Activated CD4-positive, alpha-beta T cell treated with anti-CD3 and anti-CD28 coated beads, Interleukin-2, amount 10 ng/mL, durations not matched to agents 24 days and 14 days (primary cell): ENCODE results near the gene KIF5C. TPM values are rescaled to one million over a fixed set of nuclear protein-coding genes. Genes with fewer than 3 reads are reported as not detected.

Experiments used
- DNase-seq: peaks from one replicate; pipeline ENCODE4 v3.0.0; 2022
- H3K27ac Mint-ChIP-seq: one replicate; pipeline ENCODE4 v1.8.0; 2022; ENCODE audit warnings: mild to moderate bottlenecking, mixed read lengths
- H3K27me3 Mint-ChIP-seq: one replicate; pipeline ENCODE4 v1.8.0; 2022; ENCODE audit warnings: mixed read lengths
- H3K36me3 Mint-ChIP-seq: one replicate; pipeline ENCODE4 v1.8.0; 2022; ENCODE audit warnings: low read depth, mild to moderate bottlenecking, mixed read lengths
- H3K4me1 Mint-ChIP-seq: one replicate; pipeline ENCODE4 v1.8.0; 2021; ENCODE audit warnings: mixed read lengths
- H3K4me3 Mint-ChIP-seq: one replicate; pipeline ENCODE4 v1.8.0; 2022; ENCODE audit warnings: mild to moderate bottlenecking, moderate library complexity, mixed read lengths
- H3K9me3 Mint-ChIP-seq: one replicate; pipeline ENCODE4 v1.8.0; 2021; ENCODE audit warnings: mixed read lengths
- intact Hi-C: fragments of 100-400 bp; cut with micrococcal nuclease; formaldehyde crosslinking; loops from one replicate; pipeline ENCODE4 v1.15.1; 2023
- total RNA-seq: library from RNA; stranded (reverse); gene quantifications from 2 replicates; pipeline ENCODE4 v1.2.3, GENCODE V29; 2022

Gene KIF5C
- total RNA-seq, 1 donor from 2014 or later: 20.0 TPM

GRCh38 chr2:148920559-148920958 lies 45.5 kb downstream of the KIF5C start:
- no peak for DNase-seq
- Mint-ChIP-seq H3K9me3 (peaks cover 9% of the 10 kb centered on the region), H3K27me3 (no peaks in the 10 kb centered on the region), H3K4me1 (peaks cover 9% of the 10 kb centered on the region), H3K4me3 (no peak overlapping the region), H3K36me3 (peaks cover 16% of the 10 kb centered on the region), H3K27ac (no peak overlapping the region)
- intact Hi-C loops: no loop called here

- H3K4me1 Mint-ChIP-seq: peaks cover 21% of the 10 kb centered on the region
- no peak overlapping the region for H3K27ac Mint-ChIP-seq
- H3K36me3 Mint-ChIP-seq: peaks cover 16% of the 10 kb centered on the region
- H3K27me3 Mint-ChIP-seq: no peaks in the 10 kb centered on the region
- intact Hi-C loops: no loop called here
- H3K4me3 Mint-ChIP-seq: no peak overlapping the region
- DNase-seq: no peak
- H3K9me3 Mint-ChIP-seq: peaks cover 9% of the 10 kb centered on the region
Observed at GRCh38 chr2:148922062-148922461, 47.0 kb downstream of the KIF5C start.

GRCh38 chr2:148922776-148923475 lies 47.9 kb downstream of the KIF5C start:
- DNase-seq: no peak
- H3K36me3 Mint-ChIP-seq: peaks cover 17% of the 10 kb centered on the region
- intact Hi-C loops: no loop called here
- no peak overlapping the region for H3K27ac Mint-ChIP-seq
- no peaks in the 10 kb centered on the region for H3K27me3 Mint-ChIP-seq
- H3K4me1 Mint-ChIP-seq: peaks cover 21% of the 10 kb centered on the region
- peaks cover 9% of the 10 kb centered on the region for H3K9me3 Mint-ChIP-seq
- H3K4me3 Mint-ChIP-seq: no peak overlapping the region

- H3K4me3 Mint-ChIP-seq: no peak overlapping the region
- intact Hi-C loops: loop anchor here (5.0 kb wide), 2 partner anchors 63 to 277 kb away; no protein-coding TSS in a partner anchor
- peaks cover 21% of the 10 kb centered on the region for H3K4me1 Mint-ChIP-seq
- no peaks in the 10 kb centered on the region for H3K27me3 Mint-ChIP-seq
- DNase-seq: no peak
- peaks cover 6% of the 10 kb centered on the region for H3K36me3 Mint-ChIP-seq
- H3K9me3 Mint-ChIP-seq: no peaks in the 10 kb centered on the region
- H3K27ac Mint-ChIP-seq: no peak overlapping the region
Observed at GRCh38 chr2:148924514-148925178, 49.6 kb downstream of the KIF5C start.

- Mint-ChIP-seq H3K9me3 (no peaks in the 10 kb centered on the region), H3K36me3 (peaks cover 6% of the 10 kb centered on the region), H3K27me3 (no peaks in the 10 kb centered on the region), H3K4me3 (peak overlapping the region; percentile 88), H3K27ac (peak overlapping the region; percentile 88), H3K4me1 (peaks cover 21% of the 10 kb centered on the region)
- DNase-seq: peak; percentile 88
- intact Hi-C loops: loop anchor here (2.0 to 5.0 kb wide), 4 partner anchors 50 to 906 kb away; partner anchors contain the start of genes MBD5 and ORC4
Observed at GRCh38 chr2:148926291-148926961, 51.4 kb downstream of the KIF5C start.

GRCh38 chr2:148926981-148927401 lies 52.0 kb downstream of the KIF5C start:
- Mint-ChIP-seq H3K4me3 (peak overlapping the region; percentile 88), H3K36me3 (peaks cover 6% of the 10 kb centered on the region), H3K9me3 (no peaks in the 10 kb centered on the region), H3K27me3 (no peaks in the 10 kb centered on the region), H3K27ac (peak overlapping the region; percentile 88), H3K4me1 (peaks cover 21% of the 10 kb centered on the region)
- DNase-seq: peak; percentile 82
- intact Hi-C loops: loop anchor here (2.0 to 5.0 kb wide), 4 partner anchors 50 to 906 kb away; partner anchors contain the start of genes MBD5 and ORC4

- Mint-ChIP-seq H3K4me3 (no peak overlapping the region), H3K27ac (peak overlapping the region; percentile 27), H3K36me3 (peaks cover 3% of the 10 kb centered on the region), H3K27me3 (no peaks in the 10 kb centered on the region), H3K9me3 (no peaks in the 10 kb centered on the region), H3K4me1 (peaks cover 21% of the 10 kb centered on the region)
- intact Hi-C loops: loop anchor here (5.0 kb wide), 2 partner anchors 59 to 281 kb away; no protein-coding TSS in a partner anchor
- DNase-seq: no peak
Observed at GRCh38 chr2:148928395-148928794, 53.4 kb downstream of the KIF5C start.

- H3K27me3 Mint-ChIP-seq: no peaks in the 10 kb centered on the region
- H3K27ac Mint-ChIP-seq: no peak overlapping the region
- H3K4me3 Mint-ChIP-seq: no peak overlapping the region
- no peaks in the 10 kb centered on the region for H3K9me3 Mint-ChIP-seq
- peaks cover 18% of the 10 kb centered on the region for H3K4me1 Mint-ChIP-seq
- H3K36me3 Mint-ChIP-seq: peaks cover 2% of the 10 kb centered on the region
- intact Hi-C loops: no loop called here
- no peak for DNase-seq
Observed at GRCh38 chr2:148930046-148930775, 55.2 kb downstream of the KIF5C start.

GRCh38 chr2:148932536-148932935 lies 57.5 kb downstream of the KIF5C start:
- DNase-seq: no peak
- H3K36me3 Mint-ChIP-seq: peaks cover 2% of the 10 kb centered on the region
- H3K27ac Mint-ChIP-seq: no peak overlapping the region
- intact Hi-C loops: no loop called here
- H3K4me3 Mint-ChIP-seq: no peak overlapping the region
- H3K27me3 Mint-ChIP-seq: no peaks in the 10 kb centered on the region
- peaks cover 3% of the 10 kb centered on the region for H3K4me1 Mint-ChIP-seq
- no peaks in the 10 kb centered on the region for H3K9me3 Mint-ChIP-seq

GRCh38 chr2:148933456-148933855 lies 58.4 kb downstream of the KIF5C start:
- H3K27me3 Mint-ChIP-seq: no peaks in the 10 kb centered on the region
- no peak for DNase-seq
- no peak overlapping the region for H3K27ac Mint-ChIP-seq
- H3K36me3 Mint-ChIP-seq: no peaks in the 10 kb centered on the region
- no peaks in the 10 kb centered on the region for H3K9me3 Mint-ChIP-seq
- no peaks in the 10 kb centered on the region for H3K4me1 Mint-ChIP-seq
- intact Hi-C loops: no loop called here
- H3K4me3 Mint-ChIP-seq: no peak overlapping the region

- intact Hi-C loops: no loop called here
- DNase-seq: no peak
- Mint-ChIP-seq H3K27ac (no peak overlapping the region), H3K9me3 (no peaks in the 10 kb centered on the region), H3K4me1 (no peaks in the 10 kb centered on the region), H3K27me3 (no peaks in the 10 kb centered on the region), H3K36me3 (no peaks in the 10 kb centered on the region), H3K4me3 (no peak overlapping the region)
Observed at GRCh38 chr2:148935791-148936190, 60.8 kb downstream of the KIF5C start.

- no peaks in the 10 kb centered on the region for H3K4me1 Mint-ChIP-seq
- H3K27ac Mint-ChIP-seq: no peak overlapping the region
- no peaks in the 10 kb centered on the region for H3K27me3 Mint-ChIP-seq
- no peaks in the 10 kb centered on the region for H3K9me3 Mint-ChIP-seq
- H3K36me3 Mint-ChIP-seq: no peaks in the 10 kb centered on the region
- intact Hi-C loops: no loop called here
- H3K4me3 Mint-ChIP-seq: no peak overlapping the region
- no peak for DNase-seq
Observed at GRCh38 chr2:148936857-148937450, 61.9 kb downstream of the KIF5C start.

GRCh38 chr2:148939271-148939670 lies 64.2 kb downstream of the KIF5C start:
- H3K27me3 Mint-ChIP-seq: no peaks in the 10 kb centered on the region
- H3K36me3 Mint-ChIP-seq: peaks cover 3% of the 10 kb centered on the region
- H3K4me3 Mint-ChIP-seq: no peak overlapping the region
- no peaks in the 10 kb centered on the region for H3K9me3 Mint-ChIP-seq
- H3K4me1 Mint-ChIP-seq: no peaks in the 10 kb centered on the region
- intact Hi-C loops: no loop called here
- DNase-seq: no peak
- H3K27ac Mint-ChIP-seq: no peak overlapping the region
